ENCODE data around the gene WIPF2.

WIPF2 gene, protein sequence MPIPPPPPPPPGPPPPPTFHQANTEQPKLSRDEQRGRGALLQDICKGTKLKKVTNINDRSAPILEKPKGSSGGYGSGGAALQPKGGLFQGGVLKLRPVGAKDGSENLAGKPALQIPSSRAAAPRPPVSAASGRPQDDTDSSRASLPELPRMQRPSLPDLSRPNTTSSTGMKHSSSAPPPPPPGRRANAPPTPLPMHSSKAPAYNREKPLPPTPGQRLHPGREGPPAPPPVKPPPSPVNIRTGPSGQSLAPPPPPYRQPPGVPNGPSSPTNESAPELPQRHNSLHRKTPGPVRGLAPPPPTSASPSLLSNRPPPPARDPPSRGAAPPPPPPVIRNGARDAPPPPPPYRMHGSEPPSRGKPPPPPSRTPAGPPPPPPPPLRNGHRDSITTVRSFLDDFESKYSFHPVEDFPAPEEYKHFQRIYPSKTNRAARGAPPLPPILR

DNA sequence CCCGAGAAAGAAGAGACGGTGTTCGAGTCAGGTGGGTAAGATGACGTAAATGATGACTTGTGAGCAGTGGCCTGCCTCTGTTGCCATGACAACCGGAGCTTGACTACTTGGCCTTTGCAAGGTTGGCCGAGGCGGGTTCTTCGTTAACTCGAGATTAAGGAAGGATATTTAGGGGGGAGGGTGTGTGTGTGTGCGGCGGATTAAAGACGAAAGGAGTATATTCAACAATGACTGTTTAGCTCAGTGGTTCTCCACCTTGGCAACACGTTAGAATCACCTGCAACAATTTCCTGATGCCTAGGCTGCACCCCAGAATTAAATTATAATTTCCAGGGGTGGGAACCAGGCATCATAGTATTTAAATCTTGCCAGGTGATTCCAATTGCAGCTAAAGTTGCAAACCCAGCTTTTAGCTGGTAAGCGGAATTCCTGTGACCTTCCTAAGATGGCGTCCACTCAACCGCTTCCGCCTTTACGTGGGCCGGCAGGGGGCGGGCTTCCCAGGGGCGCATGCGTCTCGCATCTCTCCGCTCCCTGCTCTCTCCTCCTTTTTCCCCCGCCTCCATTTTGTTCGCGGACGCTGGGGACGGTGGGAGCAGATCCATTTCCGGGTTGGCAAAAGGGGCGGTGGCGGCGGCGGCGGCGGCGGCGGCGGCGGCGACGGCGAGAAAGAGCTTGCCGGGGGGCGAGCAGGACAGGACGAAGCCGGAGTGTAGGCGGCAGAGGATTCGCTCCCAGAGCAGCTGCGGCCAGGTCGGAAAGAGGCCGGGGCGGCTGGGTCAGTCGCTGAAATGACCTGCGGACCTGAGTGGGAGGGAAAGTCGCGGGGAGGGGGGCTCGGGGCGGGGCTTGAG lies at the start of gene WIPF2:
WIPF2 (plus strand) TSS at position 565 of the 854 bp plus-strand sequence. CDS start 37,156 bp downstream, outside the sequence.
- peak; percentile 85 to 92 for DNase-seq

DNA sequence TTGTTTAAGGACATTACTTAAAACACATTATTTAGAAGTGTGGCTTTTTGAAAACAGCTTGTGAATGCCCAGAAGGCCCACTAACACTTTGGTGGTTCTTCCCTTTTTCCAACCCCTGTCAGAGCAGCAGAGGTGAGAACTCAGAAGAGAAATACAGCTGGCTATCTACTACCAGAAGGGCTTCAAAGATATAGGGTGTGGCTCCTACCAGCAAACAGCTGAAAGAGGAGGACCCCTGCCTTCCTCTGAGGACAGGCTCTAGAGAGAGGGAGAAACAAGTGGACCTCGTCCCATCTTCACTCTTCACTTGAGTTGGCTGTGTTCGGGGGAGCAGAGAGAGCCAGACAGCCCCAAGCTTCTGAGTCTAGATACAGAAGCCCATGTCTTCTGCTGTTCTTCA lies 48.8 kb upstream of the WIPF2 start:
- DNase-seq, result no peak

DNA sequence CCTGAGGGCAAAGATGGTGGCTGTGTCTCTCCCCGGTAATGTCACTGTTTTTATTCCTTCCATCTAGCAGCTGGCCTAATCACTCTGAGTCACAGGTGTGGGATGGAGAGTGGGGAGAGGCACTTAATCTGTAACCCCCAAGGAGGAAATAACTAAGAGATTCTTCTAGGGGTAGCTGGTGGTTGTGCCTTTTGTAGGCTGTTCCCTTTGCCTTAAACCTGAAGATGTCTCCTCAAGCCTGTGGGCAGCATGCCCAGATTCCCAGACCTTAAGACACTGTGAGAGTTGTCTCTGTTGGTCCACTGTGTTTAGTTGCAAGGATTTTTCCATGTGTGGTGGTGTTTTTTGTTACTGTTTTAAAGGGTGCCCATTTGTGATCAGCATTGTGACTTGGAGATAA lies 47.4 kb upstream of the WIPF2 start:
- no peak for DNase-seq

DNA sequence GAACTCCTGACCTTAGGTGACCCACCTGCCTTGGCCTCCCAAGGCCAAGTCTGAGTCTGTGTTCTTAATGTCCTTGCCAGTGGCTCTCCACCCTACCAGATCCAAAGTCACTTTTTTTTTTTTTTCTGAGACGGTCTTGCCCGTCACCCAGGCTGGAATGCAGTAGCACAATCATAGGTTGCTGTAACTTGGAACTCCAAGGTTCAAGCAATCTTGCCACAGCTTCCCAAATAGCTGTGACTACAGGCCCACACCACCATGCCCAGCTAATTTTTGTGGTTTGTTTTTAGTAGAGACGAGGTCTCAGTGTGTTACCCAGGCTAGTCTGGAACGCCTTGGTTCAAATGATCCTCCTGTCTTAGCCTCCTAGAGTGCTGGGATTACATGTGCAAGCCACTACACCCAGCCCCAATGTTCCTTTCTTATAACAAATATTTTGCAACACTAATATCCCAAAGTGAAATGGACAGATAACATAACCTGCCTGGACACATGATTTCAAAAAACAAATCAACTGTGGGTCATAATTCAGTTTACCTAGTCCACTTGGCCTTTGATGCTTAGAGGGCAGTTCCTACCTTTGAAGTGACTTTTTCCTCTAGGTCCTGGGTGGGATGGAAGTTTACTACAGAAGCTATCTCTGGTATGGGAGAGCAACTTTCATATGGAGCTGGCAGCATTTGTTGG lies 45.9 kb upstream of the WIPF2 start:
- DNase-seq, result no peak

DNA sequence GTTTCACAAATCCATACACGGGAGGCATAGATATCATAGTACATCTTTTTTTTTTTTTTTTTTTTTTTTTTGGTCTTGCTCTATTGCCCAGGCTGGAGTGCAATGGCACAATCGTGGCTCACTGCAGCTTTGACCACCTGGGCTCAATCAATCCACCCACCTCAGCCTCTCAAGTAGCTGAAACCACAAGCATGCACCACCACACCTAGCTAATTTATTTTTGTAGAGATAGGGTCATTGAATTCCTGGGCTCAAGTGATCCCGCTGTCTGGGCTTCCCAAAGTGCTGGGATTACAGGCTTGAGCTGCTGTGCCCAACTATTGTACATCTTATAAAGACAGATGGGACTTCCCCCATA lies 45.3 kb upstream of the WIPF2 start:
- no peak for DNase-seq

DNA sequence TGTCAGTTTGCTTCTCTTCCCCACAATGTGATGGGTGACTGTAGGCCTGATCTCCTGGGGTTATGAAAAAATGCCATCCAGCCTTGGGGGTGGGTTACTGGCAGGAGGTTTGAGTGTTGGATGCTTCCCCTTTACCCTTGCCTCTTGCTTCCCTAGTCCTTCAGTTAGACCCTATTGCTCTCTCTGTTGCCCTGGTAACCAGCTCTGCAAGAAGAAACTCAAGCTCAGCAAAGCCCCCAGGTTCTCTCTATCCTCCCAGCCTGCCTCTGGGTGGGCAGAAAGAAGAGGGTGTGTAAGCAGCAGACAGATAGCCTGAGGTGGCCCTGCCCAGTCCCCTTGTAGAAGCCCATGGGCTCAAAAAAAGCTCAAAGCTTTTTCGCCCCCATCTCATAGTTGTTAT lies 44.6 kb upstream of the WIPF2 start:
- DNase-seq, result no peak

DNA sequence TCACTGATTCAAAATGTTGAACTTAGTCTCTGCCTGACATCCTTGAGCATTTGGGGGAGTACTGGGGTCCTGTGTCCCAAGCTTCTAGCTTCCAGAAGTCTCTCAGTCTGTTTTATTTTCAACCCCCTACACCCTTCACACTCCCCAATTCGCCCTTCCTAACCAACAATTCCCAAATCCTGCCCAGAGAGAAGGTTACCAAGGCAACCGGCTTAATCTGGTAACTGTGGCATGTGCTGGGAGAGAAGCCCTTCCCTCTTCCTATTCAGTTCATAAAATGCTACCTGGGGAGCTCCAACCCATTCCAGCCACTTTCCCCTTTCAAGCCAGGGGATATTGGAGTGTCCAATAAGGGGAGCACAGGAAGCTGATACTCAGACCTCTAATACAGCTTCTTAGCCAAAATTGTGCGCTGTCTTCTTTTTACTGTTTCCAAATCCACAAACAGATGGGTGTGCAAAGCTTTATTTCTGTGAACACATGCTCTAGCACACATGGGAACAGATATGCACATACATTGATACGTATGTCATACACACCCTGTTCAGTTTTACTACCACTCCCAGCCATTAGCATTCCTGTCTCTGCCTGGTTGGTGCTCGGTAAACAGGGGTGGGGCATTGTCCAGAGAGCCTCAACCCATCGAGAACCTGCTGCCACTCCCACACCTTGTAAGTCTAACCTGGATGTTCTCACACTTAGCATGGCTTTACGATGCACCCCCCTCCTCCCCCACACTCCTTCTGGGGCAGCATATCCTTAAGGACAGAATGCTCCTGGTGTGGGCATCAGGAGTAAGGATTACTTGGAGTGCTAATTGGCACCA lies 43.0 kb upstream of the WIPF2 start:
- DNase-seq, result no peak

DNA sequence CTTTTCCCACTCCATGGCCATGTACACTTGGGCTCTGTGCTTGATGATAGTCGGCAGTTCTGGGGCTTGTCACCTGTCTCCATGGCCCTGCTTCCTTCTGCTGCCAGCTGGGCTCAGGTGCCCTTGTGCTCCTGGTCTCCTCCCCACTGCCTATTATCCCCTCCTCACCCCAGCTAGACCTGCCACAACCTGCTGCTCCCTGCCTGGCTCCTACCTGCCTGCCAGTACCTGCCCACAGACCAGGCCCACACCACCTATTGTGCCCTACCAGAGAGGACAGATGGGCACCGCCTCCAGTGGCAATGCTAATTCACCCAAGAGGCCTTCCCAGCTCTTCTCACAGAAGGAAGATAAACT lies 42.4 kb upstream of the WIPF2 start:
- DNase-seq, result no peak

DNA sequence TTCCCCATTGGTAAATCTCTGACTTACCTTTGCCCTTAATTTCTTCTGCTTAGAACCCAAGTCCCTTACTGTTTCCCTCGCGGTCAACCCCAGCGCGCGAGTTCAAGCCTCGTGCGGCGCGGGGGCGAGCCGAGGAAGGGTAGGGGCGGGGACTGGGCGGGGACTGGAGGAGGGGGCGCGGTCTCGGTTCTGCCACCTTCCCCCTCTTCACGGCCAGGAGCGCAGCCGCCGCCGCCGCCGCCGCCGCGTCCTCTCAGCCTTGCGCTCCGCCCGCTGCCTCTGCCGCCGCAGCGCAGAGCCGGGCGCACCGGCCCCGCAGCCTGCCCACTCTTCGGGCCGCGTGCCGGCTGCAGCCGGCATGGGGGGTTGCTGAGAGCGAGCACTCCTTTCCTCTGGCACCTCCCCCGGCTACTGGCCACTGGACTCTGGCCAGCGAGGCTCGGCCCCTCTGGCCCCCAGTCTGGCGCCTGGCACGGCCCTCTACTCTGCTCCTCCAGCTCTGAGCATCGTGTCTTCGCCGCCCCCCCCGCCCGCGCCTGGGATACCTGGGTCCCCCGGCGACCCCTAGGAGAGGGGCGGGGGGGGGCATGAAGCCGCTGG lies 41.7 kb upstream of the WIPF2 start, which contains the start of gene RAPGEFL1:
RAPGEFL1 (plus strand) TSS at position 196 of the 600 bp plus-strand sequence; CDS start at position 588, 392 bp downstream.
- peak; percentile 31 to 72 for DNase-seq

DNA sequence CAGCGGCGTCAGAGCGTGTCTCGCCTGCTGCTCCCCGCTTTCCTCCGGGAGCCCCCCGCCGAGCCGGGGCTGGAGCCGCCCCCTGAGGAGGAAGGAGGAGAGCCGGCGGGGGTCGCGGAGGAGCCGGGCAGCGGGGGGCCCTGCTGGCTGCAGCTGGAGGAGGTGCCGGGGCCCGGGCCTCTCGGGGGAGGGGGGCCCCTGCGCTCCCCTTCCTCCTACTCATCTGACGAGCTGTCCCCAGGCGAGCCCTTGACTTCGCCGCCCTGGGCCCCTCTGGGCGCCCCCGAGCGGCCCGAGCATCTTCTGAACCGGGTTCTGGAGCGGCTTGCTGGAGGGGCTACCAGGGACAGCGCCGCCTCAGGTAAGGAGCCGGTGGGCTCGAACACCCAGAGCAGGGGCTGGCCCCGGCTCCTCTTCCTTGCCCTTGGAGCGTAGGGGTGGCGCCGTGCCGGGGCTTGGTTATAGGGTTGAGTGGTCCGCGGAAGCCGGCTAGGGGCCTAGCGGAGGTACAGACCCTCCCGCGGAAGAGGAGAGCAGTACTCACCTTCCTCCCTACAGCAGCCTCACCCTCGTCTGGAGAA lies 41.0 kb upstream of the WIPF2 start:
- no peak for DNase-seq

DNA sequence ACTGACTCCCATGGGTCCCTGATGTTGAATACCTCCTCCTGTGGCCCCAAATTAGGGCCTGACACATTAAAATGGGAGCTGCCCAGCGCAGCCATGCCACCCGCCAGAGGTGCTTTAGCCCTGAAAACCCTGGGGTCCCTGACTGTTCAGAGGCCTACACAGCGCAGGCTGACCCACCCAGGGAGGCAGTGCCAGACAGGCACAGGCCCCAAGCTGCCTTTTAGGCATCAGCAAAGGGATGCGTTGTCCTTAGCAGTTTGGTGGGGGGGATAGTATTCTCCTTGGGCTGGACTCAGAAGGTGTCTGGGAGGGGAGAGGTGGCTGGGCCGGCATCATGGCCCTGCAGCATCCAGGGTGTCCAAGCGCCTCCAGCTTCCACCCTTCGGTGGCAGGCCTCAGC lies 40.4 kb upstream of the WIPF2 start:
- no peak for DNase-seq

DNA sequence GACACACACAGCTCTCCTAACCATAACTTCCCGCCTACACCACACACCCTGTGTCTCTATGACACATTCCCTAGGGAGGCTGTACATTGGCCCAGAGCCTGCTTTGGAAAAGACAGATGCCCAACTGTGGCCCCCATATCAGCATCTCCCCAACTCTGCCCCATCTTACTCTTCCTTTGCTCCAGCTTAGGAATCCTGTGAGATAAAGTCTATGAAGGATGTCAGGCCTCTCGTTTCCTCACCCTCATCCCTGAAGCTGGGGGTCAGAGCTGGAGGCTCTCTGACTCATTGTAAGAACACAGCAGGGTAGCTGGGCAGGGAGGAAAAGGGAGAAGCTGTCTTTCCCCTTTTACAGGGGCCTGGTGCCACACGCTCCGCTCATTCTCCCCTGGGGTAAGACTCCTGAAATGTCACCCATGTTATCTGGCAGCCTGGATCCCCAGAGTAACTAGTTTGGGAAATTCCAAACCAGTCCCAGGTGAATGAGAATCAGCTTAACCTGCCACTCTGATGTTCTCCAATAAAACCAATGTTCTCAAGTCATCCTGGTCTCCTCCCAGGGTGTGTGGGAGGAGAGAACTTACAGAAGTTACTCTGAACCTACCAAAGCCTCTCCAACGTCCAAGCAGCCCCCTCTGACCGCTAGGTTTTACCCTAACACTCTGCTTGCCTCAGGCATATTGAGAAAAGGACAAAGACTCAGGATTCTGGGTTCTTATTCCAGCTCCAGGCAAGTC lies 39.0 kb upstream of the WIPF2 start:
- no peak for DNase-seq

DNA sequence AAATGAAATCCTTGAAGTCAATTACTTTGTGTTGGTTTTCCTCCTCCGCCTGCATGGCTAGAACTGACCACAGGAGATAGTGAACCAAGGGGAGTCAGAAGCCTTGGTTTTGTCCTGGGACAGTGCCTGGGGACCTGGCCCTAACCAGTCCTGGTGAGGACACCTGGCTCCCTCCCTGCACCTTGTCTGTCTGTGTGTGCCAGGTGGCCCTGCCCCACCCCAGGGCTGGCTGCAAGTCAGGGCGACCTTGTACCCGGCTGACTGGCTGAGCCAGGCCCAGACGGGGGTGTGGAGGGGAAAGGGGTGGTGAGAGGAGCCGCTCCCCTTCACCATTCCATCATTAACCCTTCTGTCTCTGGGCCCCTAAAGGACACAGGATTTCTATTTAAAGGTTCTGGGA lies 38.4 kb upstream of the WIPF2 start:
- DNase-seq, result no peak

DNA sequence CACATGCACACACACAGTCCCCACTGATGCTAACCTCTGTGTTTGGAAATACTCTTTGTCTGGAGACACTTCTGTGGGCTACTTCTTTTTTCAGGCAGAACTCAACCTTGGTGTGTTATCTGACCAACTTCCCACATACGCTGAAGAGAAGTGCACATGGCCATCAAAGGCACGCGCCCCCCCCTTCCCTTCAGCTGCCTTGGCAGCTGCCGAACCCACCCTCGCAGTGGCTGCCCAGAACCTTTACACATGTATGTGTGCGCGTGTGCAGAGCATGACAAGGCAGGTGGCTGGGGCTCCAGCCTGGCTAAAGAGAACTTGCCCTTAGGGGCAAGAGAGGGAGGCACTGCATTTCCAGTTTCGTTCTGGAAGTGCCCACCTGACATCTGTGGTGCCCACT lies 37.9 kb upstream of the WIPF2 start:
- no peak for DNase-seq

DNA sequence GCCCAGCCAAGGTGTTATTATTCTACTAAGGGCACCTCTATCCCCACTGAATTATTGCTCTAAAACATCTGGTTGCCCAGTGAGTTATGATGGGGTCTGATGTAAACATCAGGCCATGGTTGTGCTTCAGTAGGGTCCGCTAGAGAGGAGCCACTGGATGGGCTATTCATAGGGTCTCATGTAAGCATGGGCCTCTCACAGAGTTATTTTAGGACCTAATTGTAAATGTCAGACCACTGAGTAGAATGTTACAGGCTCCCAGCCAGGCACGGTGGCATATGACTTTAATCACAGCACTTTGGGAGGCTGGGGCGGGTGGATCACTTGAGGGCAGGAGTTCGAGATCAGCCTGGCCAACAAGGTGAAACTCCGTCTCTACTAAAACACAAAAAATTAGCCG lies 36.5 kb upstream of the WIPF2 start:
- DNase-seq, result no peak

DNA sequence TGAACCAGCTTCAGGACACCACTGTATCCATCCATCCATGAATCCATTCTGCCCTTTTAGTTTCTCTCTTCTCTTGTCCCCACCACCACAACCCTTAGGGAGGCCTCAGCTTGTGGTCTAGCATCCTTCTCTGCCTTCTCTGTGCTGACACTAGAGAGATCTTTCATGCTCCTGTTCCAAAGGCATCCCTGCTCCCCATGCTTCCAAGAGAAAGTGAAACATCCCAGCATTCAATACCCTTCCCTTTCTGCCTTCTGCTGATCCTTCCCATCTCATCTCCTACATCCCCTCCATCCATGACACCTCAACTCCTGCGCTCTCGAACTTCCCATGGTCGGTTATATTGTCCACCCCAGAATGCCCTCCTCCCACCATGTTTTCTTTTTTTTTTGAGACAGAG lies 31.9 kb upstream of the WIPF2 start:
- no peak for DNase-seq

DNA sequence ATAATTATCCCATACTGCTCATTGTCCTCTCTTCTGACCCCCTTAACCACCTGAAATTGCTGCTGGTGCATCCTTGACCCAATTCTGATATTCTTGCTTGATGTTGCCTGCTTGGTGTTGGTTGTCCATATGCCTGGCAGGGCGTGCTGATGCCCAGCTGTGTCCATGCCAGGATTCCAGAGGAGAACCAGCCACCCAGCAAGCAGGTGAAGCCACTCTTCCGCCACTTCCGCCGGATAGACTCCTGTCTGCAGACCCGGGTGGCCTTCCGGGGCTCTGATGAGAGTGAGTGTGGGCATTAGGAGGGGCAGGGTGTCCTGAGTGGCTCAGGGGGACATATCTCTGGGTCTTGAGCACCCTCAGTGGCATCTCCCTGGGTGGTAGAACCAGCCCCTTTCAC lies 30.4 kb upstream of the WIPF2 start:
- no peak for DNase-seq

DNA sequence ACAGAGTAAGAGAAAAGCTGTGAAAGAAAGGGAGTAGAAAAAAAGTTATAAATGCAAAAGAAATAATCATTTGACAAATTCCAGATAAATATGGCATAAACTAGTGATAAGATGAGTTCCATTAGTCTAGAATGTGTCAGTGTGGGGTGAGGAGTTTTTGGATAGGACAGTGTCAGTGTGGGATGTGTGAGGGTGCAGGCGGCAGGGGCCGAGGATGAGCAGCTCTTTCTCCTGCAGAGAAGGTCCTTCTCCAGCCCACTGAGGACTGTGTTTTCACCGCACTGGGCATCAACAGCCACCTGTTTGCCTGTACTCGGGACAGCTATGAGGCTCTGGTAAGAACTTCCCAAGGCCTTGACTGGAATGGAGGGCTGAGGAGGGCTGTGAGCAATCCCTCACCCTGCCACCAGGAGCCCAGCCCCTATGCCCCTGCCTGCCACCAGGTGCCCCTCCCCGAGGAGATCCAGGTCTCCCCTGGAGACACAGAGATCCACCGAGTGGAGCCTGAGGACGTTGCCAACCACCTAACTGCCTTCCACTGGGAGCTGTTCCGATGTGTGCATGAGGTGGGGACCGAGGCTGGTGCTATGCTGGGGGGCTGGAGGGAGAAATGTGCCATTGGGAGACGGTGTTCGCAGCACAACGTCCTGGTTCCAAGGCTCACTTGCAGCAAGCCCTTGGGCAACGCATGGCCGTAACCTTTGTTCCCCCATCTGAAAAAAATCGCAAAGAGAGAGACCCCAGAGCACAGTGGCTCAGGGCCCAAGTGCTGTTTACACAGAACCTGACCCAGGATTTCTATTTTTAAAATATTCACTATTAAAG lies 28.7 kb upstream of the WIPF2 start:
- no peak for DNase-seq

DNA sequence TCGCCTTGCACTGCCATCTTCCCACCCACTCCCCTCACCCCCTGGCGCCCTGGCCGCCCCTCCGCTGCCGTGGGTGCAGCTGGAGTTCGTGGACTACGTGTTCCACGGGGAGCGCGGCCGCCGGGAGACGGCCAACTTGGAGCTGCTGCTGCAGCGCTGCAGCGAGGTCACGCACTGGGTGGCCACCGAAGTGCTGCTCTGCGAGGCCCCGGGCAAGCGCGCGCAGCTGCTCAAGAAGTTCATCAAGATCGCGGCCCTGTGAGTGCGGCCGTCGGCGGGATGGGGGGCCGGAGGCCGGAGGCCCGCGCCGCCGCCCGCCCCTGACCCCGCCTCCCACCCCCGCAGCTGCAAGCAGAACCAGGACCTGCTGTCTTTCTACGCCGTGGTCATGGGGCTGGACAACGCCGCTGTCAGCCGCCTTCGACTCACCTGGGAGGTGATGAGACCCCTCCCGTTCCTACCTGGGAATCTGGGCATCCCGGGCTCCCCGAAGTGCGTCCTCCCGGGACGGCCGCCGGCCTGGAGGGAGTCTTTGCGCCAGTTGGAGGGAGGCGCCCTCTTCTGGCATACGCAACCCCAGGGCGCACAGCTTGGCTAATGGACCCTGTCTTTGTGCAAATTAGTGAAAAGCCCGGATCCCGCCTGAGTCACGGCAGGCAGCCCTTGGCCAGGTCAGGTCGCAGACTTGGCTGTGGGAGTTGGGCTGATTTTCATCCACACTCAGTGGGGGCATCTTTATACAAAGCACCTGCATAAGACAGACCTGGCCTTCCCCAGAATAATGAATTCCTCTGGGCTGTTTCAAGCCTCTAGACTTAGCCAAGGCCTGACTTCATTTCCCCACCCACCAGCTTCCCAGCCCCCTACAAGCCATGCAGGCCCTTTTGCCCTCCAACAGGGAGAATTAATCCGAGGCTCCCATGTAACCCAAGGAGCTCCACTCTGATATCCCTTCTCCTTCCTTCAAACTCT lies 27.6 kb upstream of the WIPF2 start:
- DNase-seq, result peak; percentile 42 to 61
